Measurements from ENCODE around the gene NTN3.
"Not testable (repeated sequence)": the region's sequence is repeated elsewhere in the genome, so short reads cannot be mapped to it uniquely, and the experiment has no call there.

NTN3 gene

GRCh38 chr16:2471016-2471652 lies at the start of gene NTN3:
Gene NTN3, plus strand, starts transcription at chr16:2471297. Its CDS starts 405 bp downstream, at chr16:2471702.
- no peak for DNase-seq

- DNase-seq: no peak
Observed at GRCh38 chr16:2422123-2422867, 48.8 kb upstream of the NTN3 start.

GRCh38 chr16:2424061-2425007 lies 46.8 kb upstream of the NTN3 start:
- DNase-seq: no peak

GRCh38 chr16:2425008-2425518 lies 46.0 kb upstream of the NTN3 start:
- no peak for DNase-seq

GRCh38 chr16:2425825-2426430 lies 45.2 kb upstream of the NTN3 start:
- DNase-seq: no peak

- DNase-seq: no peak
Observed at GRCh38 chr16:2426941-2427361, 44.1 kb upstream of the NTN3 start.

GRCh38 chr16:2427526-2427925 lies 43.6 kb upstream of the NTN3 start:
- DNase-seq: no peak

- peak; percentile 27 for DNase-seq
Observed at GRCh38 chr16:2428051-2428783, 42.9 kb upstream of the NTN3 start.

- DNase-seq: no peak
Observed at GRCh38 chr16:2428784-2429033, 42.4 kb upstream of the NTN3 start.

- DNase-seq: peak; percentile 98
Observed at GRCh38 chr16:2429034-2429770, 41.9 kb upstream of the NTN3 start, which contains the start of gene CCNF. Gene CCNF, plus strand, starts transcription at chr16:2429447. Its CDS starts 35 bp downstream, at chr16:2429482.

GRCh38 chr16:2429771-2430663 lies 41.1 kb upstream of the NTN3 start:
- no peak for DNase-seq

GRCh38 chr16:2432286-2432685 lies 38.8 kb upstream of the NTN3 start:
- DNase-seq: no peak

- DNase-seq: no peak
Observed at GRCh38 chr16:2432801-2433505, 38.1 kb upstream of the NTN3 start.

GRCh38 chr16:2435236-2435635 lies 35.9 kb upstream of the NTN3 start:
- DNase-seq: not testable (repeated sequence)

- no peak for DNase-seq
Observed at GRCh38 chr16:2436110-2436509, 35.0 kb upstream of the NTN3 start.

GRCh38 chr16:2437032-2437790 lies 33.9 kb upstream of the NTN3 start:
- no peak for DNase-seq

GRCh38 chr16:2438121-2438520 lies 33.0 kb upstream of the NTN3 start:
- DNase-seq: no peak

GRCh38 chr16:2439598-2439997 lies 31.5 kb upstream of the NTN3 start:
- DNase-seq: no peak

Data from activated T-cell treated with anti-CD3 and anti-CD28 coated beads, Interleukin-2, amount 50 U/mL, for 1 hour (primary cell).